Heart left ventricle (tissue), 16 donors: Measurements from ENCODE around the gene SLC6A20. TPM values are rescaled to one million over a fixed set of nuclear protein-coding genes. Genes with fewer than 3 reads are reported as not detected.

ENCODE experiments used
- ATAC-seq, 4 donors: fragments of 200-7000 bp; cut with Tn5 transposase; one replicate each; pipeline ENCODE4 v1.9.1; 2020 to 2022; ENCODE audit warnings: moderate library complexity in 4 of 4, mild to moderate bottlenecking in 3 of 4, moderate number of reproducible peaks in 1 of 4
- DNase-seq, 5 donors: peaks; one replicate each; pipeline ENCODE4 v3.0.0-alpha.2; 2020
- H3K27ac ChIP-seq, 12 donors: fragments of 200-600 bp; sonication (generic) in 4 of 12; one replicate each; pipeline versions ENCODE4 v1.5.0 to v1.8.0; 2016 to 2022; ENCODE audit warnings: mild to moderate bottlenecking in 2 of 12
- H3K27me3 ChIP-seq, 9 donors: fragments of 200-600 bp; sonication (generic) in 2 of 9; one replicate each; pipeline versions ENCODE4 v1.5.1 to v1.8.0; 2016 to 2022; ENCODE audit warnings: mild to moderate bottlenecking in 3 of 9
- H3K36me3 ChIP-seq, 9 donors: fragments of 200-600 bp; sonication (generic) in 2 of 9; one replicate each; pipeline versions ENCODE4 v1.5.0 to v1.8.0; 2018 to 2022; ENCODE audit warnings: mild to moderate bottlenecking in 2 of 9
- H3K4me1 ChIP-seq, 12 donors: fragments of 200-600 bp; sonication (generic) in 4 of 12; one replicate each; pipeline versions ENCODE4 v1.5.0 to v1.8.0; 2016 to 2022; ENCODE audit warnings: mild to moderate bottlenecking in 3 of 12
- H3K4me3 ChIP-seq, 12 donors: fragments of 200-600 bp; sonication (generic) in 4 of 12; one replicate each; pipeline versions ENCODE4 v1.5.0 to v1.8.0; 2017 to 2022; ENCODE audit warnings: mild to moderate bottlenecking in 9 of 12, moderate library complexity in 4 of 12
- H3K9me3 ChIP-seq, 12 donors: fragments of 200-600 bp; sonication (generic) in 4 of 12; one replicate each; pipeline versions ENCODE4 v1.5.0 to v1.8.0; 2016 to 2022; ENCODE audit warnings: mild to moderate bottlenecking in 1 of 12
- POLR2A ChIP-seq, 2 donors: fragments of 450-650 bp; IDR thresholded peaks; one replicate each; pipeline ENCODE4 v1.6.1; 2017; ENCODE audit warnings: antibody characterized with exemption in 2 of 2, mild to moderate bottlenecking in 2 of 2, moderate library complexity in 2 of 2
- WGBS, 4 donors: extraction: QIAGEN DNeasy Blood & Tissue Kit in 2 of 4; methylation state at CpG; one replicate each; pipeline versions ENCODE4 v1.1.5 to v1.1.7; 2013 to 2018; 5-methylcytosine and 5-hydroxymethylcytosine counted together
- intact Hi-C, 10 donors: fragments of 100-400 bp; cut with DNase I; formaldehyde crosslinking; loops; one replicate each; pipeline versions ENCODE4 v1.11.1 to v1.14.2; 2022
- polyA plus RNA-seq, 2 donors: library from polyadenylated mRNA; stranded (reverse); fragments of 200-250 nt; gene quantifications; one replicate each; pipeline ENCODE4 v1.2.3, GENCODE V29; 2013
- total RNA-seq, 9 donors: library from RNA; depleted of rRNA in 2 of 9; stranded (reverse); fragments of >200 nt in 2 of 9; fragmentation: NEBNext Ultra II Directional in 3 of 9; extraction: Animal tissue kit (Norgen Biotek cat#: 25700) in 3 of 9; gene quantifications; one replicate each; pipeline versions ENCODE4 v1.1.0 to v1.2.4, GENCODE V29; 2016 to 2023
- TF ChIP-seq, protein P1 (sequence below), 12 donors: fragments of 200-600 bp; sonication (generic) in 4 of 12; IDR thresholded peaks; one replicate each; pipeline versions ENCODE4 v1.5.0 to v1.8.0; 2018 to 2022; ENCODE audit warnings: antibody characterized with exemption in 12 of 12, mild to moderate bottlenecking in 5 of 12
- donor health status: ischemic (EF 13 %, LVEDD 7.1; RV severe dilation, severe dysfunction).
- donor health status: healthy with polysubstance abuse.
- donor health status: DM: no; HTN: yes; CAD: no.
- donor health status: DM: no; HTN: no; CAD: no.
- donor health status: ischemic (EF 25% LVEDD 6.9; RV normal size, moderate dysfunction).
- donor health status: ischemic (EF 25% LVEDD 5.7; RV mildly dilated, moderate dysfunction).
- donor health status: healthy.
- donor health status: DM: yes; HTN: yes; CAD: no.
- donor health status: ischemic (EF 35%, LVEDD 5.7; RV mildly dilated, moderate dysfunction).
- donor health status: nonischemic (EF 11% LVEDD 7.7; RV severe dilation, severe dysfunction).
- donor health status: DM: yes; HTN: yes; CAD: no.
- donor health status: PGD.
- donor health status: ischemic (EF 29% LVEDD 5.4; RV normal size, mild dysfunction).
- donor health status: nonischemic (EF 23%, LVEDD 6.1; RV moderate dilation, normal function).

Gene SLC6A20
- total and polyA plus RNA-seq, 11 donors: 0.12 to 0.59 (median 0.19) TPM; not detected in 8

- intact Hi-C loops: no loop called here
- no peaks in the 10 kb centered on the region for H3K36me3 ChIP-seq
- DNase-seq: no peak
Observed at GRCh38 chr3:45802146-45802545, 5.8 kb upstream of the SLC6A20 start.

GRCh38 chr3:45800611-45801010, 4.3 kb upstream of the SLC6A20 start:
- peaks cover 2 to 37% (median 20%) of the 10 kb centered on the region in 9 donors for H3K27me3 ChIP-seq
- ATAC-seq (no peak), DNase-seq (no peak)
- 75 to 92% (median 77%) methylated on average over 4 of the region's 4 CpGs for WGBS, 4 donors
- no peak for TF ChIP-seq POLR2A (IDR thresholded peaks at IDR 0.05)
- TF ChIP-seq, protein P1, sequence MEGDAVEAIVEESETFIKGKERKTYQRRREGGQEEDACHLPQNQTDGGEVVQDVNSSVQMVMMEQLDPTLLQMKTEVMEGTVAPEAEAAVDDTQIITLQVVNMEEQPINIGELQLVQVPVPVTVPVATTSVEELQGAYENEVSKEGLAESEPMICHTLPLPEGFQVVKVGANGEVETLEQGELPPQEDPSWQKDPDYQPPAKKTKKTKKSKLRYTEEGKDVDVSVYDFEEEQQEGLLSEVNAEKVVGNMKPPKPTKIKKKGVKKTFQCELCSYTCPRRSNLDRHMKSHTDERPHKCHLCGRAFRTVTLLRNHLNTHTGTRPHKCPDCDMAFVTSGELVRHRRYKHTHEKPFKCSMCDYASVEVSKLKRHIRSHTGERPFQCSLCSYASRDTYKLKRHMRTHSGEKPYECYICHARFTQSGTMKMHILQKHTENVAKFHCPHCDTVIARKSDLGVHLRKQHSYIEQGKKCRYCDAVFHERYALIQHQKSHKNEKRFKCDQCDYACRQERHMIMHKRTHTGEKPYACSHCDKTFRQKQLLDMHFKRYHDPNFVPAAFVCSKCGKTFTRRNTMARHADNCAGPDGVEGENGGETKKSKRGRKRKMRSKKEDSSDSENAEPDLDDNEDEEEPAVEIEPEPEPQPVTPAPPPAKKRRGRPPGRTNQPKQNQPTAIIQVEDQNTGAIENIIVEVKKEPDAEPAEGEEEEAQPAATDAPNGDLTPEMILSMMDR (IDR thresholded peaks at IDR 0.05): no peak
- H3K4me3 ChIP-seq: no peak overlapping the region
- intact Hi-C loops: no loop called here
- no peaks in the 10 kb centered on the region for H3K36me3 ChIP-seq
- no peaks in the 10 kb centered on the region for H3K9me3 ChIP-seq
- peaks cover 0 to 12% (median 9%) of the 10 kb centered on the region in 12 donors for H3K4me1 ChIP-seq
- H3K27ac ChIP-seq: no peak overlapping the region

More at GRCh38 chr3:45802146-45802545, 5.8 kb upstream of the SLC6A20 start:
- no peak for ATAC-seq
- Histone ChIP-seq H3K27ac (no peak overlapping the region), H3K27me3 (peaks cover 0 to 22% (median 6%) of the 10 kb centered on the region in 9 donors), H3K4me3 (no peak overlapping the region), H3K9me3 (no peaks in the 10 kb centered on the region), H3K4me1 (no peaks in the 10 kb centered on the region)
- TF ChIP-seq, protein P1 (IDR thresholded peaks at IDR 0.05): no peak
- no peak for TF ChIP-seq POLR2A (IDR thresholded peaks at IDR 0.05)
- 90 to 95% (median 94%) methylated on average over 9 of the region's 9 CpGs for WGBS, 4 donors

- H3K4me1 ChIP-seq: peaks cover 0 to 15% (median 10%) of the 10 kb centered on the region in 12 donors
- H3K36me3 ChIP-seq: no peaks in the 10 kb centered on the region
- intact Hi-C loops: no loop called here
- WGBS, 4 donors: 93 to 98% (median 95%) methylated on average over 2 of the region's 2 CpGs
- ATAC-seq: no peak
- H3K9me3 ChIP-seq: no peaks in the 10 kb centered on the region
- H3K27me3 ChIP-seq: peaks cover 2 to 48% (median 24%) of the 10 kb centered on the region in 9 donors
- DNase-seq: no peak
- H3K27ac ChIP-seq: no peak overlapping the region
- TF ChIP-seq, protein P1 (IDR thresholded peaks at IDR 0.05): no peak
- no peak for TF ChIP-seq POLR2A (IDR thresholded peaks at IDR 0.05)
- no peak overlapping the region for H3K4me3 ChIP-seq
Observed at GRCh38 chr3:45799586-45799985, 3.2 kb upstream of the SLC6A20 start.

DNA sequence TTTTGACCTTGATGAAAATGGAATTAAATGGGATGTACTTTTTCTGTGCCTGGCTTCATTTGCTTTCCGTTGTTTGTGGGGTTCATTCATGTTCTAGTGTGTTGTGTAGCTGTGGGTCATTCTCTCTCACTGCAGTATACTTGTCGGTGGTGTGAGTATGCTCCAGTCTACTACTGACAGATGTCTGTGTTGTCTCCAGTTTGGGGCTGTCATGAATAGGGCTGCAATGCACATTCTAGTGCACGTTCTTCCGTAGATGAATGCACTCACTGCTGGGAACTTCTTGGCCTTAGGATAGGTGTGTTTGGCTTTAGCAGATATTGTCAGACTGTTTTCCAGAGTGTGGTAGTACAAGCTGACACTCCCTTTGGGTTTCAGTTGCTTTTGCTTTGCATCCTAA, 1.7 kb upstream of the SLC6A20 start:
- H3K27me3 ChIP-seq: peaks cover 2 to 58% (median 24%) of the 10 kb centered on the region in 9 donors
- H3K27ac ChIP-seq: no peak overlapping the region
- 55 to 62% (median 59%) methylated on average over 4 of the region's 4 CpGs for WGBS, 4 donors
- H3K4me1 ChIP-seq: peaks cover 0 to 15% (median 10%) of the 10 kb centered on the region in 12 donors
- H3K36me3 ChIP-seq: no peaks in the 10 kb centered on the region
- H3K9me3 ChIP-seq: no peaks in the 10 kb centered on the region
- TF ChIP-seq, protein P1 (IDR thresholded peaks at IDR 0.05): no peak
- no peak for TF ChIP-seq POLR2A (IDR thresholded peaks at IDR 0.05)
- intact Hi-C loops: no loop called here
- ATAC-seq (no peak), DNase-seq (no peak)
- no peak overlapping the region for H3K4me3 ChIP-seq
